Caki2 (cell line): ENCODE data around the gene EML4. TPM values are rescaled to one million over a fixed set of nuclear protein-coding genes. Genes with fewer than 3 reads are reported as not detected.

Source experiments
- DNase-seq: peaks from one replicate; pipeline ENCODE4 v3.0.0-alpha.2; 2015; ENCODE audit warnings: low read depth
- in situ Hi-C: cut with HindIII; loops from 2 replicates; pipeline ENCODE4 v1.10.0; 2016; ENCODE audit warnings: low sequenced_read_pairs, low pct_unique_long_range_greater_than_20kb, mixed read lengths
- total RNA-seq: library from RNA; depleted of rRNA; stranded (reverse); fragments of >200 nt; shearing (Covaris generic); gene quantifications from 2 replicates; pipeline ENCODE4 v1.2.3, GENCODE V29; 2014; ENCODE audit warnings: low replicate concordance

The EML4 gene
- total RNA-seq, 1 experiment from 2014 or later: 55.0 TPM

DNA sequence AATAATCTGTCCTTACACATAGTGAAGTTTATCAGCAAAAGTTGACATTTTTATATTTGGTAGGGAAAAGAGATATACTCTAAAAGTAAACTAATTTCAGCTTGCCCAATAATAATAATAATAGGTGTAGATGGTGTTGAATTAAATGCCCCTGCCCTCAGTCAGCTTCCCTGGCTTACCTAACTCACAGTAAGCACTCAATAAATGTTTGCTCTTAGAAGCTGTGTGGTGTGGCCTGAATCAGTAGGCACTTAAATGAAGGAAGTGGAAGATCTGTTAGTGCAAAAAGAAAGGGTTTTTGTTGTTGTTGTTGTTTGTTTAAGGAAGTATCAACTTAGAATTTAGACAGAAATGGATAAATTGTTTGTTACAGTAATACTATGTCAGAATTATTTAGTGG lies 36.2 kb downstream of the EML4 start:
- DNase-seq: no peak
- in situ Hi-C loops: no loop called here

- in situ Hi-C loops: no loop called here
- no peak for DNase-seq
Observed at GRCh38 chr2:42207826-42208225, 38.7 kb downstream of the EML4 start.

GRCh38 chr2:42210203-42210602 lies 41.0 kb downstream of the EML4 start:
- in situ Hi-C loops: no loop called here
- no peak for DNase-seq

DNA sequence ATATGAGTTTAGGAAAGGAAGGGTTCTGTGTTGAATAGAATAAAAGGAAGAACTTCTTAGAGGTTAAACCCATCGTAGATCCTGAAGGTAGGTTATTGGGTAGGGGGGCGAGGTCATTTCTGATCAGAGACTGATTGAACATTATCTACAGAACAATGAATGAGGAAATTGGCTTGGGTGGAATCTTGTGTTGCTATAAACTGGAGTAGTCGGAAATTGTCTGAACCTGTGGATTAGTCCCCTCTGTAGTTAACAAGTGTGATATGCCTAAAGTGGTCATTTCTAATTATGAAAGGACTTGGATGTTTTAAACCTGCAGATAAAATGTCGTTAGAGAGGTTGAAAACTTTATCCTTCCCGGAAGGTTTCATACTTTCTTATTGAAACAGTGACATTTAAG lies 42.1 kb downstream of the EML4 start:
- in situ Hi-C loops: no loop called here

DNA sequence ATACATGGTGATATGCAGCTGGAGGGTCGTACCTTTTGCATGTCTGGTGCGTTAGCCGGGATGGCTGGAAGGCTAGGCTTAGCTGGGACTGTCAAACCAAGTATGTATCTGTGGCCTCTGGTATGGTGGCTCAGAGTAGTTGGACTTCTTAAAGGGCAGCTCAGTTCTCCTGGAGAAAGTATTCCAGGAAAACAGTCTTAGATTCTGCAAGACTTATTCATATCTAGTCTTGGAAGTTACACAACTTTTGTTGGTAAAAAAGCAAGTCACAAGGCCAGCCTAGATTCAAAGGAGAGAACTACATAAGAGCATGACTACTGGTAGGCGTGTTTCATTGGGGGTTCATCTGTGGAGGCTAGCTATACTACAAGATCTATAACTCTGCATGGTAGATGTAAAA lies 45.5 kb downstream of the EML4 start:
- no peak for DNase-seq
- in situ Hi-C loops: no loop called here

More for the DNA sequence above, 42.1 kb downstream of the EML4 start:
- no peak for DNase-seq

DNA sequence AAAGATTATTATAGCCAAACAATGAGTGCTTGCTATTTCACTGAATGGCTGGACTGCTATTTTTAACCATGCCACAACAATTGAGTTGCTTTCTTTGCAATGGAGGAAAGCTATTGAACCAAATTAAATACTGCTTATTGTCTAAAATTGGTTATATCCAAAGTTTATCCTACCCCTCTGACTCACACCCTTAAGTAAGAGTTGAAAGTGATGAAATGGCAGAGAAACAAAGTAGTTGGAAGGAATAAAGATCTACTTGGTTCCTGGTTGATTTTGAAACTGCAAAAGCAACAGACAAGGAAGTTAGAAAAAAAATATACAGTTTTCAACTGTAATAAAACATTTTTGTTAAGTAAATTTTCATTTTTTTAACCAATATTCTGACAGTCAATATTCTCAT lies 47.5 kb downstream of the EML4 start:
- in situ Hi-C loops: no loop called here
- DNase-seq: peak; percentile 32

- DNase-seq: no peak
- in situ Hi-C loops: no loop called here
Observed at GRCh38 chr2:42217307-42217706, 48.2 kb downstream of the EML4 start.

DNA sequence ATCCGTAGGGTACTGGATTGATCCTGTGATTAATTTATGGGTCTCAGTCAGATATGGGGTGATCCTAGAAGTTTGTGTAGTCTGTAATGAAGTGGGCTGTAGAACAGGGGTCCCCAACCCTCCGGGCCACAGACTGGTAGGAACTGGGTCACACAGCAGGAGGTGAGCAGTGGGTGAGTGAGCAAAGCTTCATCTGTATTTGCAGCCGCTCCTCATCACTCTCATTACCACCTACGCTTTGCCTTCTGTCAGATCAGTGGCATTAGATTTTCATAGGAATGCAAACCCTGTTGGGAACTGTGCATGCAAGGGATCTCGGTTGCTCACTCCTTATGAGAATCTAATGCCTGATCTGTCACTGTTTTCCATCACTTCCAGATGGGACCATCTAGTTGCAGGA lies 48.8 kb downstream of the EML4 start:
- DNase-seq: no peak
- in situ Hi-C loops: no loop called here

- in situ Hi-C loops: no loop called here
- no peak for DNase-seq
Observed at GRCh38 chr2:42218712-42219111, 49.6 kb downstream of the EML4 start.

DNA sequence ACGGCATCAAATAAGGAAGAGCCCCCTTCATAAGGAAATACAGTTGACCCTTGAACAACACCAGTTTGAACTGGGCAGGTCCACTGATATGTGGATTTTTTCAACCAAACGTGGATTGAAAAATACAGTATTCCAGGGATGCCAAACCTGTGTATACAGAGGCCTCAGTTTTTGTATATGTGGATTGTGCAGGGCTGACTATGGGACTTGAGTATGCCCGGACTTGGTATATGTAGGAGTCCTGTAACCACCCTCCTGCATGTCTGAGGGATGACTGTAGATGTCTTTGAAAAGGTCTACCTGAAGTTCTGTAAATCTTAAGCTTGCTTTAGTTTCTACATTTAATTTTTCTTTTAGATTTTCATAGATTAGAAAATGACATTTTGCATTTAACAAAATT lies 50.0 kb downstream of the EML4 start:
- DNase-seq: no peak
- in situ Hi-C loops: no loop called here

DNA sequence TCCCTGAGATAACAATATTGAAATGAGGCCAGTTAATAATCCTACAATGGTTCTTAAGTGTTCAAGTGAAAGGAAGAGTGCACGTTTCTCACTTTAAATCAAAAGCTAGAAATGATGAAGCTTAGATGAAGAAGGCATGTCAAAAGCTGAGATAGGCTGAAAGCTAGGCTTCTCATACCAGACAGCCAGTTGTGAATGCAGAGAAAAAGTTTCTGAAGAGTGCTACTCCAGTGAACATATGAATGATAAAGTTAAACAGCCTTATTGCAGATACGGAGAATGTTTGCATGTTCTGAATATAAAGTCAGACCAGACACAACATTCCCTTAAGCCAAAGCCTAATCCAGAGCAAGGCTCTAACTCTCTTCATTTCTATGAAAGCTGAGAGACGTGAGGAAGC lies 51.4 kb downstream of the EML4 start:
- in situ Hi-C loops: no loop called here
- no peak for DNase-seq

- in situ Hi-C loops: no loop called here
- no peak for DNase-seq
Observed at GRCh38 chr2:42223067-42223854, 54.1 kb downstream of the EML4 start.

- in situ Hi-C loops: no loop called here
- no peak for DNase-seq
Observed at GRCh38 chr2:42223855-42224268, 54.7 kb downstream of the EML4 start.

- in situ Hi-C loops: no loop called here
- DNase-seq: no peak
Observed at GRCh38 chr2:42224422-42225067, 55.4 kb downstream of the EML4 start.

DNA sequence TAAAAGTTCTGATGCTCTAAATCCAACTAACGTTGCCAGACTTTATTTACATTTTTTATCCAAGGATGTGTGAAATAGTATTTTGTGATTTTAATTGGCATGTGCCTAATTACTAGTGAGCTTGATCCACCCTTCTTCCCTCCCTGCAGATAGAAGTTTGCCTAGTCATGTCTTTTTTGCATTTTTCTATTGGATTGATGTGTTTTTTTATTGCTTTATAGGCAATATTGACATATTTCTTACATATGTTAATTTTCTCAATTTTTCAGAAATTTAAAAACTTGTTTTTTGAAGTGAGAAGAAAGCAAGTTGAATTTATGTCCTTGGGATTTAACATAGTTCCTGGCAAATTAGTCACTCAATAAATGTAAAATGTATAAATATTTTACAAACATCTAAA lies 56.4 kb downstream of the EML4 start:
- in situ Hi-C loops: no loop called here

DNA sequence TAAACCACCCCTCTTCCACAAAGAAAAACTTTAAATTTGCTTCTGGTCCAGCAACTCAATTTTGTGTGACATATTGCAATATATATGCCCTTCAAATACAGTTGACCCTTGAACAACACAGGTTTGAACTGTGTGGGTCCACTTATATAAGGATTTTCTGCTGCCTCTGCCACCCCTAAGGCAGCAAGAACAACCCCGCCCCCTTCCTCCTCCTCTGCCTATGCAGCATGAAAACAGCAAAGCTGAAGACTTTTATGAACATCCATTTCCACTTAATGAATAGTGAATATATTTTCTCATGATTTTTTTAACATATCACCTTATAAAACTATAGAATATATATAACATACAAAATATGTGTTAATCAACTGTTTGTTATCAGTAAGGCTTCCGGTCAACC lies 58.3 kb downstream of the EML4 start:
- no peak for DNase-seq
- in situ Hi-C loops: no loop called here

More for the DNA sequence above, 56.4 kb downstream of the EML4 start:
- DNase-seq: no peak

DNA sequence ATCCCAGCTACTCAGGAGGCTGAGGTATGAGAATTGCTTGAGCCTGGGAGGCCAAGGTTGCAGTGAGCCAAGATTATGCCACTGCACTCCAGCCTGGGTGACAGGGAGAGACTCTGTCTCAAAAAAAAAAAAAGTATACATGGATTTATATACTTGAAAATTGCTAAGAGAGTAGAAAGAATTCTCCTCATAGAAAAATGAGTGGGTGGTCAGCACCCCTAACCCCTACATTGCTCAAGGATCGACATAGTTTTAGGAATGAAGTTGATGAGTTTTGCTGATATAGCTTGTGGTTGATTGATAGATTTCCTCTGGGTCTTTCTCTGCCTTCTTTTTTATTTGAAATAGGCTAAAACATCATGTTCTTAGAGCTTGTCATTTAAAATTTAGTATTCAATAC lies 58.9 kb downstream of the EML4 start:
- in situ Hi-C loops: no loop called here
- no peak for DNase-seq

DNA sequence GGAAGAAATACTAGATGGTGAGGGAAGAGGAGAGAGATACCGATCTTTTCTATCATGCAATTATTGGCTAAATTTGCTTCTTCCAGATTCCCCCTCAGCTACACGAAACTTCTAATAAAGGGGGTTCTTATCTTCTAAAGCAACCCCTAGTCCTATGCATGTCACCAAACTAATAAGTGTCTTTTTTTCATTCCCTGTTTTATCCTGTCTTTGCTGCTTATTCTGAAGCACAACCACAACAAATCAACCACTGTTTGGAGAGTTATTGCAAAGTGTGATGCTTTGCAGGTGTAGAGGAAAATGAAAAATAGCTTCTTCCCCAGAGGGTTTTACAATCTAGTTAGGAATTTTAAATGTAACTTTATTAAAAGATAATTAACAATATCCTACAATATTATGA lies 60.8 kb downstream of the EML4 start:
- in situ Hi-C loops: no loop called here
- no peak for DNase-seq

DNA sequence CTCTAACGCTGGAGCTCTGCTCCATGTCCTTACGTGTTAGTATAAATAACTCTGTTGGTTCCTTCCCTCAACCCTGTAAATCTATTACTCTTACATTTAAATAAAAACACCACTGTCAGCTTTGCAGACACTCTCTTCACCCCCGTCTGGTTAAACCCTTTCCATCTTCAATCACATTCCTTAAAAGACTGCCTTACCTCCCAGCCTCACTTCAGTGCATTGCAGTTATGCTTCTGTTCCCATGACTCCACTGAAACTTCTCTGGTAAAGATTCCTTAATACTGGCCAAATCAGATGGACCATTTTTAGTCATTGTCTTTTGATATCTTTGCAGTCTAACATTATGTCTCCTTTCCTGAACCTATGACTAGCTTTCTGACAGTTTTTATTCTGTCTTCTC lies 61.7 kb downstream of the EML4 start:
- DNase-seq: peak; percentile 79
- in situ Hi-C loops: no loop called here

GRCh38 chr2:42232024-42232423 lies 62.9 kb downstream of the EML4 start:
- no peak for DNase-seq
- in situ Hi-C loops: no loop called here
